Measurements from ENCODE around the gene ELF1.
"Not testable (repeated sequence)": the region's sequence is repeated elsewhere in the genome, so short reads cannot be mapped to it uniquely, and the experiment has no call there.

Gene ELF1

DNA sequence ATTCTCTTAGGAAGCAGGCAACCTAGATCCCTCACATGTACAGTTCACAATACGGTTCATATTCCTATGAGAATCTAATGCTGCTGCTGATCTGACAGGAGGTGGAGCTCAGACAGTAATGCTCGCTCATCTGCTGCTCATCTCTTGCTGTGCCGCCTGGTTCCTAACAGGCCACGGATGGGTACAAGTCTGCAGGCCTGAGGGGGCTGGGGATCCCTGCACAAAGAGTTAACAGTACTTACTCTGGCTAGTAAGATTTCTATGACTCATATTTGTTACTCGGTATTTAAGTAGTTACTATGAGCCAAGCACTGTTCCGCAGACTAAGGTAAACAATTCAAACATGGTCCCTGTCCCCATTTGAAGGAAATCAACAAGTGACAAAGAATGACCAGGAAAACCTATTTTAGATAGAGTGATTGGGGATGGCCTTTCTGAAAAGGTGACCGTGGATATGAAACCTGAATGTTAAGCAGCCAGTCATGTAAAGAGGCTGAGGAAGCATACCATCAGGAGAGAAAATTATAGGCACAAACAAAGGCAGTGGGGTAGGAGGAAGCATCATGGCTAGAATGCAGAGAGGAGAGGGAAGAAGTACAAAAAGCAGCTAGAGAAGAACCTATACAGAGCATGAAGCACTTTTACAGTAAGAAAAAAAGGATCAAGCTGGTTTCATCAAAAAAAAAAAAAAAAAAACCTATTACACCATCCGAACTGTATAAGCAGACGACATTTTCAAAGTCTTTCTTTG lies 21.6 kb upstream of the ELF1 start:
- DNase-seq, result no peak

GRCh38 chr13:41039746-41040145 lies 20.6 kb upstream of the ELF1 start:
- no peak for DNase-seq

GRCh38 chr13:41036557-41036956 lies 17.4 kb upstream of the ELF1 start:
- not testable (repeated sequence) for DNase-seq

DNA sequence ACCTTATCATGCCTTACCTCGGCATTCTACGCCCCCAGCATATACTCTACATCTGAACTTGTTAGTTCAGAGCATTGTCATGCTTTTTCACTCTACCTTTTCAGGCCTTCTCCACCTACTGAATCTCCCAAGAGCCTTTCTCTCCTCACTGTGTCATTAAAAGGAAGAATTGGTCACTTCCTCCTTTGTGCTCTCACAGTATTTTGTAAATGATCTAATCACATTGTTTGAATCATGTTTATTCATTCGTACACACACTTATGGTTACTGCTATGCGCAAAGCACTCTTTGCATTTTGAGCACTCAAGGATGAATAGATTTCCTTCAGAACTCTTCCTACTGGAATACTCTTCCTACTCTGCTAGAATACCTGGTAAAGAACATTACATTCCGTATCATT lies 15.8 kb upstream of the ELF1 start:
- DNase-seq, result no peak

DNA sequence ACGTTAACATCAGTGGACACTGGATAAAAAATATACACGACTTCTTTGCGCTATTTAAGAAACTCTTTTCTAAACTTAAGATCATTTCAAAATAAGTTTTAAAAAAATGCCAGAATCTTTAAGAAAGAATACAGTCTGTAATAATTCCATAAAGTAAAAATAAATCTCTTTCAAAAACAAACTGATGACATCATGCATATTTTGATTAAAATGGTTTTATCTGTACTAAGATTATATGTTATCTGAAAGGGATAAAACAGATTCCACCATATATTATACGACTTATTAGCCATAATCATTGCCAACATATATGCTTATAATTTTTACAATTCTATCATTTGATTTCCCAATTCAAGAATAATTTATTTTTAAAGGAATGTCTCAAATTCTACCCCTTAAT lies 15.3 kb upstream of the ELF1 start:
- no peak for DNase-seq

DNA sequence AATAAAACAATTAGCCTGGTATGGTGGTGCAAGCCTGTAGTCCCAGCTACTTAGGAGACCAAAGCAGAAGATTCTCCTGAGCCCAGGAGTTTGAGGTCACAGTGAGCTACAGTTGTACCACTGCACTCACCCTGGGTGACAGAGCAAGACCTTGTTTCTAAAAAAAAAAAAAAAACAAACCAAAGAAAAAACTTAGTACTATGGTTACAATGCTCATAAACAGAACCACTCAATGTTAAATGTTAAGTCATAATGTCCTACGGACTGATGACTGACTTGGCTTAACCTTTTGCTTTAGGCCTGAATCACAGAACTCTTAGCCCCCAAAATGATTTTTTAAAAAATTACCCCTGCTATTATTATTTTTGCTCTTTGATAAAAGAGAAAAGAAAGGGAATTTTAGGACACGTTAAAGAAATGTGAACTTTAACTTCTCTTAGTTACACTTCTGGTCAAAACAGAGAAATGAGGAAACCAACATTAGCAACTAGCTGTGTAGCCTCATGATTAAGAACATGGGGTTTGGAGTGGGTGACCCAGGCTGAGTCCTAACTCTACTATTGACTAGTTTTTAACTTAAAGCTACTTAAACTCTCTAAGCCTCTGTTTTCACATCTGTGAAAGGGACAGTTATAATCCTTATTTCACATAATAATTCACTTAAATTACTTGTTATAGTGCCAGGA lies 13.7 kb upstream of the ELF1 start:
- DNase-seq, result no peak

- no peak for DNase-seq
Observed at GRCh38 chr13:41029629-41030028, 10.5 kb upstream of the ELF1 start.

DNA sequence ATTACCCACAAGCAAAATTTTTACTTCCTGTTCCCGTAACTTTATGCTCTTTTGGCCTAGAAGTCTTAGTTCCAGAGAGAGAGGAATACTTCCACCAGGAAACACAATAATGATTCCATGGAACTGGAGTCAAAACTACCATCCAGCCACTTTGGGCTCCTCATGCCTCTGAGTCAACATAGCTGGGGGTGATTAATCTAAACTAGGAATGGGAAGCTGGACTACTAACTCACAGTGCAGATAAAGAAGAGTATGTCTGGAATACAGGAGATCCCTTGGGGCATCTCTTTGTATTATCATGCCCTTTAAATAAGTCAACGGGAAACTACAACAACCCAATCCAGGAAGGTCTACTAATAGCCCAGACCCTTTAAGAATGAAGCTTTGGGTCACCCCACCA lies 8.9 kb upstream of the ELF1 start:
- no peak for DNase-seq

DNA sequence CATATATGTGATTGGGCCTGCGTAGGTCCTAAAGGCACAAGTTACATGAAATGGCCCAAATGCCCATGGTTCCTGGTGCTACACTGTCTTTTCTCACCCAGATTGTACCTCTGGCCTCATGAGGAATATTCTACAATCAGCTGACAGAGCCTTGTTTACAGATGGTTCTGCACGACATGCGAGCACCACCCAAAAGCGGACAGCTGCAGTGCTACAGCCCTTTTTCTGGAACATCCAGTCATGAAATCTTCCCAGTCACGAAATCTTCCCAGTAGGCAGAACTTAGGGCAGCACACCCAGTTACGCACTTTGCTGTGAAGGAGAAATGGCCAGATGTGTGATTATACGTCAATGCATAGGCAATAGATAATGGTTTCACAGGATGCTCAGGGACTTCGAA lies 7.7 kb upstream of the ELF1 start:
- no peak for DNase-seq

- DNase-seq, result no peak
Observed at GRCh38 chr13:41025518-41025917, 6.4 kb upstream of the ELF1 start.

- no peak for DNase-seq
Observed at GRCh38 chr13:41019578-41020347, 647 bp upstream of the ELF1 start.

DNA sequence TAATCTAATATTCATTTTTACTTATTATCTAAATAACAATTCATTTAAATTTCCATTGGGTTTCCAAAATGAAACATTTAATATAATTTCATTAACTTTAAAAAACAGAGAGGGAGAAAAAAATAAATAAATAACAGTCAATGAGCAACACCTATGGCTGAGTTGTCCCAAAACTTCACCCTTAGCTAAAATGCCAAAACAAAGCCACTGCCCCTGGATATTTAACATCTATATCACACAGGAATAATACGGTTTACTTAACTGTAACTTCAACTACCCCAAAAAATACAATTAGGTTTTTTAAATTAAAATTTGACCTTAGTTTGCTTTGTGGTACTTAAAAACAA lies 541 bp downstream of the ELF1 start:
- DNase-seq, result no peak

DNA sequence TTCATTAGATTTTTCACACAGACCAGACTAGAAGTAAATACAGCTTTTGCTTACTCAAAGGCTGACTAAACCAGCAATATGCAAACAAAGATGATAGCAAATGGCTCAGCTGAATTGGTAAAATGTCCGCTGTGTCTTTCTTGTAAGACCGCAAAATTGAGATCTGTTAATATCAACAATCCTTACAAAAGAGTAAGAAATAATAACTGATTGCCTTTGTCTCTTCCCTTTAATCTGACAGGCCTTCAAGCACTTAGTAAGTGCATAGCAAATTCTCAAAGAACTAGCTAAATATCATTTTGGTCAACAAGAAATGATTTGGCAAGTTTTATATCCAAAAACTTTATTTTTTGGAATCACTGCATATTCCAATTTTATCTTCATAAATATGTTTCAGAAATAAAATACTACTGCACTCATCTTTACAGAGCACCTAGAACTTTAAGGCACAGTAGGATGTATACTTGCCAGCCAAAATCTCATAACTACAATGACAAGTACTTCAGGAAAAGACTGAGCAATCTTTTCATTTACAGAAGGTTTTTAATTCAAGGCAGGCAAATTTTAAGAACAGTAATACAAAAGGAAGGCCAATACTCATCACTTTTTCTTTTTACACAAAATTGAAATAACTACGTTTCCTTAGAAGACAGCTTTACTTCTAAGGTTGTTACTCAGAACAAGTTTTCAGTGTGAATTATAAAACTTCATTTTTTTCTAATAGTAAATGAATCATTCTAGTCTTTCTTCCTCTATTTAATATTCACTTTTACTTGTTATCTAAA lies 1.1 kb downstream of the ELF1 start:
- DNase-seq, result no peak

DNA sequence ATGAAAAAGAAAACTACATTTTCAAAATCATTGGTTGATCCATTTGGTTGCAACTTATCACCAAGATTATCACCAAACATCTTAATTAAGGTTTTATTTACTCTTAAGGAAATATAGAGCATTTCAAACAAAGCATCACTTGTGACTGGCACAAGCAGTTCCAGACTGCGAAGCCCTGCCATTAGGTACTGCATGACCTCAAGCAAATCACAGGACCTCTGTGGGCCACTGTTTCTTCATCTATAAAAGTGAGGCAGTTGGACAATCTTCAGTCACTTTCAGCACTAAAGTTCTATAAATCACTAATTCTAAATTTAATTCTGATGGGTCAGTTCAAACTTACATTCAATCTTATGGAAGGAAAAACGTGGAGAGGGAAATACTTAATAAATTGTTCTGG lies 2.0 kb downstream of the ELF1 start:
- DNase-seq, result no peak

GRCh38 chr13:41015920-41016319 lies 3.2 kb downstream of the ELF1 start:
- DNase-seq, result no peak

- DNase-seq, result no peak
Observed at GRCh38 chr13:41013835-41014234, 5.3 kb downstream of the ELF1 start.

DNA sequence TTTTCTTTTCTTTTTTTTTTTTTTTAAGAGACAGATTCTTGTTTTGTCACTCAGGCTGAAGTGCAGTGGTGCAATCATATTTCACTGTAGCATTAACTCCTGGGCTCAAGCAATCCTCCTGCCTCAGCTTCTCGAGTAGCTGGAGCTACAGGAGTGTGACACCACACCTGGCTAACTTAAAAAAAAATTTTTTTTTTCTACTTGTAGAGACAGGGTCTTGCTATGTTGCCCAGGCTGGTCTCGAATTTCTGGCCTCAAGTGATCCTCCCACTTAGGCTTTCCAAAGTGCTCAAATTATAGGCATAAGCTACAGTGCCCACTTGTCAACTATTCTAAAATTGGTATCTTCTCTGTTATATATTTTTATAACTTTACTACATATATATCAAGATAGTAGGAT lies 6.6 kb downstream of the ELF1 start:
- DNase-seq, result no peak

- no peak for DNase-seq
Observed at GRCh38 chr13:41011382-41011956, 7.6 kb downstream of the ELF1 start.

DNA sequence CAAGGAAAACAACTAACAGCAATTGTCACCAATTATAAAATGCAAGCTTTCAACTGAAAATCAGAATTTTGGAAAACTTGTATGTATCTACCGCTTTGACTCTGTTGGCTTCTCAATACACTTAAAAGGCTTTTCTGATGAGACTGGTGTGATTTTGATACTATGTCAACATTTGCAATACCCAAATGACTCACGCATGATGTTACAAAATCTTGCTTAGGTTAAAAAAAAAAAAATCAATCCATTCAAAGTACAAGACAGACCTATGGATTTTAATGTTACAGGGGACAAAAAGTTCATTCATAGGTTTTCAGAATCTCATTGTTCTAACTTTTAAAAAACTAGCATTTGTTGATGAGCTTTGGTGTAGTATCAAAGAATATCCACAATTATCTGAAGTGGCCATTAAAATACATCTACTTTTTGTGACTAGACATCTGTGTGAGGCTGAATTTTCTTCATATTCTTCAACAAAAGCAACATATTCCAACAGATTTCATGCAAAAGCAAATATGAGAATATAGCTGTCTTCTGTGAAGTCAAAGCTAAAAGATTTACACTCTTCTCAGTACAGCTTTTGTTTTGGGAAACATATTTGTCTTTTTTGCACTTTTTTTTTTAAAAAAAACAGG lies 10.7 kb downstream of the ELF1 start:
- DNase-seq, result no peak

- DNase-seq, result no peak
Observed at GRCh38 chr13:41007744-41008128, 11.4 kb downstream of the ELF1 start.

DNA sequence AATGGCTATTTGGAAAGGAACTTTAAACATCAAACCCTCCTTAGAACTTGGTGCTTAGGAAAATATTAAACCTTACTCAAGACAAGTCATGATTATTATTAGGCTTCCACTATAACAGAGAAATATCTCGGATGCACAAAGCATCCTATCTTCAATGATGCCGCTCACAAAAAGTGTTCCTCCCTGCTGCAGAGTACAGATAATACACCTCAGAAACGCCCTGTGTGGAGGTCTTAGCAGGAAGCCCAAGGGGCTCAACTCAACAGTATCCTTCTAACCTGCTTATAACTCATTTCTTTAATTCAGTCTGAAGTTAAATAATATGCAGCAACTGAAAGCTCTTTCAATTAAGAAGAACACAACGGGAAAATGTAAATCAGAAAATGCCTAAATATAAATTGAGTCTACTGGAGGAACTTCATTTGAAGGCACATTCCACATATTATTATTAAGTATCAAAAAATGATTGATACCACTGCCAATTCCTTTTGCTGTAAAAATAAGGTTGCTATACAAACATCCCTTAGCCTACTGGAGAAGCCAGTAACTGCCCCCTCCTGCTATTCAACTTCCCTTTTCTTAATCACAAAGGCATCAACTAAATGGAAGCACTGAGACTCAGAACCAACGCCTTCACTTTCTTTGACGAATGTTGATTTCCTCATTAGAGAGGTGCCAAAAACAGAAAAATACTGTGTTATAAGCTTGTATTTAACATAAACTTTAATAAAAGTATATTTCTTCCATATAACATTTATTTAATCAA lies 12.0 kb downstream of the ELF1 start:
- DNase-seq, result no peak

DNA sequence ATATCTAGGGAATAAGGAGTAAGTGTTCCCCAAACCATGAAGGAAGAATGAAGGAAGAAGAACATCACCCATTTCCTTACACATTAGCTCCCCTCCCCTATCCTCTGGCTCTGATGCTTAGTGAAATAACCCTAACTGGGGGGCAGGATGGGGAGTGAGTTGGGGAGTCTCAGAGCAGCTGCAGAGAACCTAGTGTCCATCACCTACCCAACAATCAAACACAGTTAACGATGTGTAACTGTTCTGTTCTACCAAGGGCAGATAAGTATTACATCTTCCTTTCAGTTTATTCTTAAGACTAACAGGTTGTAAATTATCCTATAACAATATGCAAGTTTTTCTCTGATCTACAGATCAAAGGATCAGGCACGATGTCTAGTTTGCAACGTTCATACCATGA lies 12.8 kb downstream of the ELF1 start:
- DNase-seq, result no peak
